Measurements from ENCODE around the gene SYNGR1.
"Not testable (repeated sequence)": the region's sequence is repeated elsewhere in the genome, so short reads cannot be mapped to it uniquely, and the experiment has no call there.

DNA sequence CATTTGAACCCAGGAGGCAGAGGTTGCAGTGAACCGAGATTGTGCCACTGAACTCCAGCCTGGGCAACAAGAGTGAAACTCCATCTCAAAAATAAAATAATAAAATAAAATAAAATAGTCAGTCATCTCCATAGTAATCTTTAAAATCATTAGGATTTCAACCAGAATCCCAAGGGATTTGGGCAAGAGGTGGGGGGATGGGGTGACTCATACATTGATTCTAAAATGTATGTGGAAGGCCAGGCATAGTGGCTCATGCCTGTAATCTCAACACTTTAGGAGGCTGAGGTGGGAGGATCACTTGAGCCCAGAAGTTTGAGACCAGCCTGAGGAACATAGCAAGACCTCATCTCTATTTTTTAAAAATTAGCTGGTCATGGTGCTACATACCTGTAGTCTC, 19.2 kb upstream of the SYNGR1 start:
- TF ChIP-seq CTCF (IDR thresholded peaks at IDR 0.05; ENCODE audit: control extremely low read depth in 1 of 3, insufficient read depth in 1 of 3, low read depth in 1 of 3, low read length in 3 of 3); RFX5 (IDR thresholded peaks at IDR 0.05; ENCODE audit: borderline replicate concordance, low read depth, low read length); EZH2 (IDR thresholded peaks at IDR 0.05; ENCODE audit: low read depth, low read length, severe bottlenecking); TAF1 (IDR thresholded peaks at IDR 0.05; ENCODE audit: low read depth, low read length); POLR2A (IDR thresholded peaks at IDR 0.05; ENCODE audit: control extremely low read depth in 1 of 2, low read depth in 2 of 2, low read length in 2 of 2); RXRA (IDR thresholded peaks at IDR 0.05; ENCODE audit: insufficient read depth, low read depth, low read length); GABPA (IDR thresholded peaks at IDR 0.05; ENCODE audit: borderline replicate concordance, insufficient read depth, low read length); CEBPB (IDR thresholded peaks at IDR 0.05; ENCODE audit: low read depth, low read length); CBX5 (IDR thresholded peaks at IDR 0.05; ENCODE audit: low read depth, low read length); FOSL1 (IDR thresholded peaks at IDR 0.05; ENCODE audit: insufficient read depth, low read depth, low read length); GTF2F1 (IDR thresholded peaks at IDR 0.05; ENCODE audit: borderline replicate concordance, low read depth, low read length): not testable (repeated sequence)
